A549 (cell line): ENCODE measurements around the gene UBE2E2.

ENCODE experiments used
- CTCF ChIP-seq: fragments of >200 bp; sonication (Bioruptor Twin); formaldehyde crosslinking; IDR thresholded peaks from 3 replicates; pipeline ENCODE4 v1.5.1; 2016
- PHF8 ChIP-seq: fragments of 200-600 bp; sonication (generic); IDR thresholded peaks from 2 replicates; pipeline ENCODE4 v1.6.1; 2016; ENCODE audit warnings: low read depth, mild to moderate bottlenecking, antibody characterized with exemption, moderate library complexity, borderline replicate concordance
- RCOR1 ChIP-seq: fragments of 150-350 bp; IDR thresholded peaks from 2 replicates; pipeline ENCODE4 v1.6.1; 2014; ENCODE audit warnings: antibody characterized with exemption, low read length, low read depth
- SMC3 ChIP-seq: fragments of >200 bp; sonication (Bioruptor Twin); formaldehyde crosslinking; IDR thresholded peaks from 3 replicates; pipeline ENCODE4 v1.6.1; 2018; ENCODE audit warnings: inconsistent platforms

GRCh38 chr3:23490459-23490858 lies 287.3 kb downstream of the UBE2E2 start:
- TF ChIP-seq RCOR1 (no peak), CTCF (no peak), SMC3 (no peak), PHF8 (no peak)
